Measurements from ENCODE around the gene FYCO1.

GRCh38 chr3:45905755-45906154 is 89.9 kb downstream of the FYCO1 start:
- TF ChIP-seq, protein P1, sequence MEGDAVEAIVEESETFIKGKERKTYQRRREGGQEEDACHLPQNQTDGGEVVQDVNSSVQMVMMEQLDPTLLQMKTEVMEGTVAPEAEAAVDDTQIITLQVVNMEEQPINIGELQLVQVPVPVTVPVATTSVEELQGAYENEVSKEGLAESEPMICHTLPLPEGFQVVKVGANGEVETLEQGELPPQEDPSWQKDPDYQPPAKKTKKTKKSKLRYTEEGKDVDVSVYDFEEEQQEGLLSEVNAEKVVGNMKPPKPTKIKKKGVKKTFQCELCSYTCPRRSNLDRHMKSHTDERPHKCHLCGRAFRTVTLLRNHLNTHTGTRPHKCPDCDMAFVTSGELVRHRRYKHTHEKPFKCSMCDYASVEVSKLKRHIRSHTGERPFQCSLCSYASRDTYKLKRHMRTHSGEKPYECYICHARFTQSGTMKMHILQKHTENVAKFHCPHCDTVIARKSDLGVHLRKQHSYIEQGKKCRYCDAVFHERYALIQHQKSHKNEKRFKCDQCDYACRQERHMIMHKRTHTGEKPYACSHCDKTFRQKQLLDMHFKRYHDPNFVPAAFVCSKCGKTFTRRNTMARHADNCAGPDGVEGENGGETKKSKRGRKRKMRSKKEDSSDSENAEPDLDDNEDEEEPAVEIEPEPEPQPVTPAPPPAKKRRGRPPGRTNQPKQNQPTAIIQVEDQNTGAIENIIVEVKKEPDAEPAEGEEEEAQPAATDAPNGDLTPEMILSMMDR (IDR thresholded peaks at IDR 0.05 in 8 of 11, conservative IDR thresholded peaks at IDR 0.05 in 3 of 11) = no peak
- no peak for TF ChIP-seq POLR2A (IDR thresholded peaks at IDR 0.05)
